Breast epithelium (tissue), 3 donors: ENCODE data around the gene PLD6.

ENCODE experiments used
- POLR2A ChIP-seq: fragments of 450-650 bp; IDR thresholded peaks from one replicate; pipeline ENCODE4 v1.6.1; 2016; ENCODE audit warnings: antibody characterized with exemption, mild to moderate bottlenecking, moderate library complexity
- TF ChIP-seq, protein P1 (sequence below), 3 donors: fragments of 450-650 bp; IDR thresholded peaks; one replicate each; pipeline ENCODE4 v1.5.1; 2016 to 2017; ENCODE audit warnings: antibody characterized with exemption in 3 of 3, mild to moderate bottlenecking in 3 of 3, moderate library complexity in 3 of 3

GRCh38 chr17:17205368-17206123 is 587 bp downstream of the PLD6 start:
- TF ChIP-seq, protein P1, sequence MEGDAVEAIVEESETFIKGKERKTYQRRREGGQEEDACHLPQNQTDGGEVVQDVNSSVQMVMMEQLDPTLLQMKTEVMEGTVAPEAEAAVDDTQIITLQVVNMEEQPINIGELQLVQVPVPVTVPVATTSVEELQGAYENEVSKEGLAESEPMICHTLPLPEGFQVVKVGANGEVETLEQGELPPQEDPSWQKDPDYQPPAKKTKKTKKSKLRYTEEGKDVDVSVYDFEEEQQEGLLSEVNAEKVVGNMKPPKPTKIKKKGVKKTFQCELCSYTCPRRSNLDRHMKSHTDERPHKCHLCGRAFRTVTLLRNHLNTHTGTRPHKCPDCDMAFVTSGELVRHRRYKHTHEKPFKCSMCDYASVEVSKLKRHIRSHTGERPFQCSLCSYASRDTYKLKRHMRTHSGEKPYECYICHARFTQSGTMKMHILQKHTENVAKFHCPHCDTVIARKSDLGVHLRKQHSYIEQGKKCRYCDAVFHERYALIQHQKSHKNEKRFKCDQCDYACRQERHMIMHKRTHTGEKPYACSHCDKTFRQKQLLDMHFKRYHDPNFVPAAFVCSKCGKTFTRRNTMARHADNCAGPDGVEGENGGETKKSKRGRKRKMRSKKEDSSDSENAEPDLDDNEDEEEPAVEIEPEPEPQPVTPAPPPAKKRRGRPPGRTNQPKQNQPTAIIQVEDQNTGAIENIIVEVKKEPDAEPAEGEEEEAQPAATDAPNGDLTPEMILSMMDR (IDR thresholded peaks at IDR 0.05), result no peak
- no peak for TF ChIP-seq POLR2A
